ENCODE data around the gene WASHC3. TPM values are rescaled to one million over a fixed set of nuclear protein-coding genes. Genes with fewer than 3 reads are reported as not detected.

WASHC3 gene
- total and polyA plus RNA-seq, 4 donors = 22.4 to 51.4 (median 25.8) TPM

DNA sequence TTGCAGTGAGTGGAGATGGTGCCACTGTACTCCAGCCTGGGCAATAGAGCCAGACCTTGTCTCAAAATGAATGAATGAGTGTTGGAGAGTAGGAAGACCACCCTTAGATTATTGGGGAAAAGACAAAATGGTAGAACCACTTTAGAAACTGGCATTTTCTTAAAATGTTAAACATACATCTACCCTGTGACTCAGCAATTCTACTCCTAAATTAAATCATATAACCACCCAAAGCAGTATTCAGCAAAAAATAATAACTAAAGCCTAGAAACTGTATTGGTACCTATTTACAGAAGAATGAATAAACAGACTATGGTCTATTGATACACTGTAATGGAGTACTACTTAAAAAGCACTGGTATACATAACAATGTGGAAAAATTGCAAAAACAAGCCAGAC is 49.0 kb upstream of the WASHC3 start:
- Histone ChIP-seq H3K27me3 (ENCODE audit: control insufficient read depth in 4 of 4, insufficient read depth in 4 of 4, low read length in 3 of 4) (no peaks in the 10 kb centered on the region), H3K36me3 (ENCODE audit: control insufficient read depth in 4 of 4, insufficient read depth in 3 of 4, low read depth in 1 of 4, low read length in 3 of 4) (peaks cover 7 to 36% (median 28%) of the 10 kb centered on the region in 4 donors), H3K4me1 (ENCODE audit: control insufficient read depth in 4 of 4, insufficient read depth in 4 of 4, low read length in 3 of 4) (no peaks in the 10 kb centered on the region), H3K4me3 (ENCODE audit: low read depth in 1 of 3, low read length in 3 of 3) (no peak overlapping the region), H3K9me3 (ENCODE audit: control insufficient read depth in 4 of 4, low read length in 3 of 4) (no peaks in the 10 kb centered on the region), H3K9ac (ENCODE audit: low read depth in 1 of 2, low read length in 2 of 2) (no peak overlapping the region), H3K27ac (ENCODE audit: low read depth in 1 of 2, low read length in 2 of 2) (no peak overlapping the region)
- no peak for TF ChIP-seq SP1 (IDR thresholded peaks at IDR 0.05)
- TF ChIP-seq, protein P1, sequence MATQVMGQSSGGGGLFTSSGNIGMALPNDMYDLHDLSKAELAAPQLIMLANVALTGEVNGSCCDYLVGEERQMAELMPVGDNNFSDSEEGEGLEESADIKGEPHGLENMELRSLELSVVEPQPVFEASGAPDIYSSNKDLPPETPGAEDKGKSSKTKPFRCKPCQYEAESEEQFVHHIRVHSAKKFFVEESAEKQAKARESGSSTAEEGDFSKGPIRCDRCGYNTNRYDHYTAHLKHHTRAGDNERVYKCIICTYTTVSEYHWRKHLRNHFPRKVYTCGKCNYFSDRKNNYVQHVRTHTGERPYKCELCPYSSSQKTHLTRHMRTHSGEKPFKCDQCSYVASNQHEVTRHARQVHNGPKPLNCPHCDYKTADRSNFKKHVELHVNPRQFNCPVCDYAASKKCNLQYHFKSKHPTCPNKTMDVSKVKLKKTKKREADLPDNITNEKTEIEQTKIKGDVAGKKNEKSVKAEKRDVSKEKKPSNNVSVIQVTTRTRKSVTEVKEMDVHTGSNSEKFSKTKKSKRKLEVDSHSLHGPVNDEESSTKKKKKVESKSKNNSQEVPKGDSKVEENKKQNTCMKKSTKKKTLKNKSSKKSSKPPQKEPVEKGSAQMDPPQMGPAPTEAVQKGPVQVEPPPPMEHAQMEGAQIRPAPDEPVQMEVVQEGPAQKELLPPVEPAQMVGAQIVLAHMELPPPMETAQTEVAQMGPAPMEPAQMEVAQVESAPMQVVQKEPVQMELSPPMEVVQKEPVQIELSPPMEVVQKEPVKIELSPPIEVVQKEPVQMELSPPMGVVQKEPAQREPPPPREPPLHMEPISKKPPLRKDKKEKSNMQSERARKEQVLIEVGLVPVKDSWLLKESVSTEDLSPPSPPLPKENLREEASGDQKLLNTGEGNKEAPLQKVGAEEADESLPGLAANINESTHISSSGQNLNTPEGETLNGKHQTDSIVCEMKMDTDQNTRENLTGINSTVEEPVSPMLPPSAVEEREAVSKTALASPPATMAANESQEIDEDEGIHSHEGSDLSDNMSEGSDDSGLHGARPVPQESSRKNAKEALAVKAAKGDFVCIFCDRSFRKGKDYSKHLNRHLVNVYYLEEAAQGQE (IDR thresholded peaks at IDR 0.05) = no peak
- TF ChIP-seq JUND (IDR thresholded peaks at IDR 0.05) = no peak
- no peak for TF ChIP-seq NR2F2 (IDR thresholded peaks at IDR 0.05)
- TF ChIP-seq HNF4A (conservative IDR thresholded peaks at IDR 0.05) = no peak
- no peak for TF ChIP-seq GABPA (IDR thresholded peaks at IDR 0.05 in 1 of 2, conservative IDR thresholded peaks at IDR 0.05 in 1 of 2)
- TF ChIP-seq, protein P2, sequence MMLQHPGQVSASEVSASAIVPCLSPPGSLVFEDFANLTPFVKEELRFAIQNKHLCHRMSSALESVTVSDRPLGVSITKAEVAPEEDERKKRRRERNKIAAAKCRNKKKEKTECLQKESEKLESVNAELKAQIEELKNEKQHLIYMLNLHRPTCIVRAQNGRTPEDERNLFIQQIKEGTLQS (IDR thresholded peaks at IDR 0.05) = no peak
- no peak for TF ChIP-seq TAF1 (conservative IDR thresholded peaks at IDR 0.05)
- TF ChIP-seq, protein P3, sequence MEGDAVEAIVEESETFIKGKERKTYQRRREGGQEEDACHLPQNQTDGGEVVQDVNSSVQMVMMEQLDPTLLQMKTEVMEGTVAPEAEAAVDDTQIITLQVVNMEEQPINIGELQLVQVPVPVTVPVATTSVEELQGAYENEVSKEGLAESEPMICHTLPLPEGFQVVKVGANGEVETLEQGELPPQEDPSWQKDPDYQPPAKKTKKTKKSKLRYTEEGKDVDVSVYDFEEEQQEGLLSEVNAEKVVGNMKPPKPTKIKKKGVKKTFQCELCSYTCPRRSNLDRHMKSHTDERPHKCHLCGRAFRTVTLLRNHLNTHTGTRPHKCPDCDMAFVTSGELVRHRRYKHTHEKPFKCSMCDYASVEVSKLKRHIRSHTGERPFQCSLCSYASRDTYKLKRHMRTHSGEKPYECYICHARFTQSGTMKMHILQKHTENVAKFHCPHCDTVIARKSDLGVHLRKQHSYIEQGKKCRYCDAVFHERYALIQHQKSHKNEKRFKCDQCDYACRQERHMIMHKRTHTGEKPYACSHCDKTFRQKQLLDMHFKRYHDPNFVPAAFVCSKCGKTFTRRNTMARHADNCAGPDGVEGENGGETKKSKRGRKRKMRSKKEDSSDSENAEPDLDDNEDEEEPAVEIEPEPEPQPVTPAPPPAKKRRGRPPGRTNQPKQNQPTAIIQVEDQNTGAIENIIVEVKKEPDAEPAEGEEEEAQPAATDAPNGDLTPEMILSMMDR (IDR thresholded peaks at IDR 0.05; ENCODE audit: low read depth, low read length, missing input control) = no peak
- no peak for TF ChIP-seq FOXA1 (IDR thresholded peaks at IDR 0.05)
- TF ChIP-seq EGR1 (IDR thresholded peaks at IDR 0.05; ENCODE audit: low read depth in 2 of 2) = no peak
- TF ChIP-seq ZBTB33 (IDR thresholded peaks at IDR 0.05) = no peak
- no peak for TF ChIP-seq HNF4G (IDR thresholded peaks at IDR 0.05)
- TF ChIP-seq RAD21 (IDR thresholded peaks at IDR 0.05) = no peak
- no peak for TF ChIP-seq RXRA (IDR thresholded peaks at IDR 0.05)
- no peak for TF ChIP-seq FOXA2 (IDR thresholded peaks at IDR 0.05)
- no peak for TF ChIP-seq YY1 (IDR thresholded peaks at IDR 0.05)
- TF ChIP-seq, protein P4, sequence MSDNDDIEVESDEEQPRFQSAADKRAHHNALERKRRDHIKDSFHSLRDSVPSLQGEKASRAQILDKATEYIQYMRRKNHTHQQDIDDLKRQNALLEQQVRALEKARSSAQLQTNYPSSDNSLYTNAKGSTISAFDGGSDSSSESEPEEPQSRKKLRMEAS (IDR thresholded peaks at IDR 0.05) = no peak
- DNase-seq (ENCODE audit: low spot score) = no peak

Data from liver (tissue), 9 donors.